GM18861 (cell line): ENCODE results near the gene DNAH8.
"Not testable (repeated sequence)": the region's sequence is repeated elsewhere in the genome, so short reads cannot be mapped to it uniquely, and the experiment has no call there.

Source experiments
- ATAC-seq: cut with Tn5 transposase; IDR thresholded peaks from one replicate; pipeline ENCODE4 v1.9.1; 2021; ENCODE audit not compliant: unreplicated experiment

The DNAH8 gene

DNA sequence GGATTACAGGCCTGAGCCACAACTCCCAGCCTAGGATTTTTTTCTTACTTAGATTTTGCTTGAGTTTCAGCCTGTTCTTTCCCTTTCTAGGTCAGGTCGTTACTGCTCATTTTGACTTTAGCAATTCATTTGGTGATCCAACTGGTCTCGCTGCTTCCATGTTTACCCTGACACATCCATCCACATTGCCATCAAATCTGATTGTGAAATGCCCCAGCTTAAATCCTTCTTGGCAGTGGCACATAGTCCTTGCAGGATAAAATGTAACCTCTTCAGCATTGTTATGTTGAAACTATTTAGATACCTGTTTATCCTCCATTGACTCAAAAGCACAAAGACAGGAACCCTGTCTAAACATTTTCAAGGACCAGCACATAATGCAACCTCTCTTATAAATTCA lies 77.2 kb downstream of the DNAH8 start:
- no peak for ATAC-seq

DNA sequence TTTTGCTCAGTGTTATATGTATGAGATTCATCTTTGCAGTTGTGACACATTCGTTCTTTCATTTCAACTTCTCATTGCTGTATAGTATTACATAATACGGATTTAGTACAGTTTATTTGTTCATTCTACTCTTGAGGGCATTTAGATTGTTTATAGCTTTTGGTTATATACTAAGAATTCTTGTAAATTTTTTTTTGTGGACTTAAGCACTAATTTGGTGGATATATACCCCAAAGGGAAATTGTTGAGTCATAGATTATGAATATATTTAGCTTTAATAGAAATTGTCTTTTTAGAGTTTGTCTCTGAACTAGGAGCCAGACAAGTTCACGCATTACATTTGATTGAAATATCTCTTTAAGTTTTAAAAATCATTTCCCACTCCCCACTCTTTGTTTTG lies 79.6 kb downstream of the DNAH8 start:
- no peak for ATAC-seq

DNA sequence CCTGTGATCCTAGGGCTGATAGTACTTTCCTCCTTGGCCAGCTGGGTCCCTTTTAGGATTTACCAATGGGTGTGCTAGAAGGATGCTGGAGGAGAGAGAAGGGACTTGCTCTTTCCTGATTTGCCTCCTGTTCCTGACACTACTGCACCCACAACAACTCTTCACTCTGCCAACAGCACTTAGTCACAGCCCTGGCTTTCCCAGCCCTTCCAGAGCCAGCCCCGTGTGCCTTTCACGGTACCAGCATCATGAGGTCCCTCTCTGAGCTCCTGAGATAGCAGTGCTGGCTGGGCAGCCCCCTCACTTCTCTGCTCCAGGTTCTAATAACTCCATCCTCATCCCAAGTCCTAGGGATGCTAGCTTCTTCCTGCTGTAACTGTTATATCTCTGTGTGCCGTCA lies 80.9 kb downstream of the DNAH8 start:
- no peak for ATAC-seq

DNA sequence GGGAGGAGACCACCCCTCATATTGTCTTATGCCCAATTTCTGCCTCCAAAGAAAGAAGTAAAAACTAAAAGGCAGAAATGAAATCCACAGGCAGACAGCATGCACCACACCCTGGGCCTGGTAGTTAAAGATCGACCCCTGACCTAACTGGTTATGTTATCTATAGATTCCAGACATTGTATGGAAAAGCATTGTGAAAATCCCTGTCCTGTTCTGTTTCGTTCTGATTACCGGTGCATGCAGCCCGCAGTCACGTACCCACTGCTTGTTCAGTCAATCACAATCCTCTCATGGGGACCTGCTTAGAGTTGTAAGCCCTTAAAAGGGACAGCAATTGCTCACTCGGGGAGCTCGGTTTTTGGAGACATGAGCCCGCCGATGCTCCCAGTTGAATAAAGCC lies 81.3 kb downstream of the DNAH8 start:
- not testable (repeated sequence) for ATAC-seq

DNA sequence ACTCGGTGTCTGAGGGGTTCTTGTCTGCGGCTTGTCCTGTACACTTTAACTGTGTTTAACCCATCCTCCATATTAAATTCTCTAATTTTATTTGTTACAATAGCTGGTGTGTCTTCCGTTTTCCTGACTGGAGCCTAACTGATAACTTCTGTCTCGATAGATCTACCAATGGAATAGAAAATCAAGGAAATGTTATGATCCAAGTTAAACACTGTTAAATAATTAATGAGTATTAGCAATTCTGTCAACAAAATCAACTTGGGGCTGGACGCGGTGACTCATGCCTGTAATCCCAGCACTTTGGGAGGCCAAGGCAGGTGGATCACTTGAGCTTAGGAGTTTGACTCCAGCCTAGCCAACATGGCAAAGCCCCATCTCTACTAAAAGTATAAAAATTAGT lies 81.7 kb downstream of the DNAH8 start:
- no peak for ATAC-seq

DNA sequence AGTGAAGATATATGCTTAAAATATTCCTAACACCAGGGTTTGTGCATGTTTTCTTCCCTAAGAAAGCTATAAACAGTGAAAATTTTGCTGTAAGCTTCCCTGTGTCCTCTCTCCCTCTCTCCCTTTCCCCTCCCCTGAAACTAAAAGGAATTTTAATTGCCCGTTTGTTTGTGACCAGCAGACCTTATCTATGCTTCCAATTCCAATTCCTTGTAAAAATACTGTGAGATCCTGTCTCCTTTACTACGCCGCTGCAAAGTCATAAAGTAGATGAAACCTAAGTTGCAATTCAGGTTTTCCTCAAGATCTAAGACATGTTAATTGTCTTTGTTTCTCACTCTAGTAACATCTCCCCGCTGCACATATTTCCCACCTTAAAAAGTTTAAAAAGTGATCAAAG lies 82.3 kb downstream of the DNAH8 start:
- ATAC-seq = no peak

DNA sequence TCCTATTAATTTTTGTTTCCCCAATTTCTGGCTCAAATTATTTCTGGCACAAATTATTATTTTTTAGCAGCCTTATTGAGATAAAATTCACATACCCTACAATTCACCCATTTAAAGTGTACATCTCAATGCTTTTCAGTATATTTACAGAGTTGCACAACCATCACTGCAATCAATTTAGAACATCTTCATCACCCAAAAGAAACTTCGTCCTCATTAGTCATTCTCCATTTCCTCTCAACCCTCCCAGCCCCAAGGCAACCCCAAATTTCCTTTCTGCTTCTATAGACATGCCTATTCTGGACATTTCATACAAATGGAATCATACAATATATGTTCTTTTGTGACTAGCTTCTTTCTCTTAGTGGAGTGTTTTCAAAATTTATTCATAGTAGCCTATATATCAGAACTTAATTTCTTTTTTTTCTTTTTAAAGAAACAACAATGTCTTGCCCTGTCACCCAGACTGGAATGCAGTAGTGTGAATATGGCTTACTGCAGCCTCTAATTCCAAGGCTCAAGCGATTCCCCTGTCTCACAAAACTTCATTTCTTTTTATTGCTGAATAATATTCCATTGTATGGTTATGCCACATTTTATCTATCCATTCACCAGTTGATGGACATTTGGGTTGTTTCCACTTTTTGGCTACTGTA lies 84.5 kb downstream of the DNAH8 start:
- ATAC-seq = no peak

DNA sequence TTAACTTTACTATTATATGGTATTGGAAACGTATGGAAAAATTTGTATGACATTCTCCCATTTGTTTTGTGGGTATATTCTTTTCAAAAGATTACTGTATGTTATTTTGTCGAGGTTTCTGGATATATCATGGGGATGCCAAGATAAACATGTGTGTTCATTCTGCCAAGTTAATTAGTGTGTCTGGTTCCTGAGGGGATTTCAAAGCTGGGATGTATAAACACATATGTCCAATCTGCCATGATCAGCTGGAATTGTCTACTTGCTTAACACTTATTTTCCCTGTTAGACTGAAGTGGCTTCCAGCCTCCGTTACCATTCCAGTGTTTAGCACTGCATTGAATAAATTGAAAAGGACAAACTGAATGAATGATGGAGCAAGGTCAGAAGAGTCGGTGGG lies 86.2 kb downstream of the DNAH8 start:
- no peak for ATAC-seq

DNA sequence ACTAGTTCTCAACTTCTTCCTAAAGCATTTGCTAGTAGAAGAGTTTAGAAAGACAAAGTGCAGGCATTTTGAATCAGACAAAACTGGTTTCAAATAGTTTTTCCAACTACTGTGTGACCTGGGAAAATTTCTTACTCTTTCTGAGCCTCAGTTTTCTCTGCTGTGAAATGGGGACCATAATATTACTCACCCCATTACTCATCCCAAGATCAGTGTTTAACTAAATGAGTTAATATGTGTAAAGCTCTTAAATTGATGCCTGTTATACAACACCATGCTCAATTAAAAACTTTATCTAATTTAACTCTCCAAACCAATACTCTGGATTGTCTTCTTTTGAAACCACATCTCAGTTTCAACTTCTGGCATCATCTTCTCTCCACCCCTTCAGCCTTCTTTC lies 87.4 kb downstream of the DNAH8 start:
- ATAC-seq = no peak

DNA sequence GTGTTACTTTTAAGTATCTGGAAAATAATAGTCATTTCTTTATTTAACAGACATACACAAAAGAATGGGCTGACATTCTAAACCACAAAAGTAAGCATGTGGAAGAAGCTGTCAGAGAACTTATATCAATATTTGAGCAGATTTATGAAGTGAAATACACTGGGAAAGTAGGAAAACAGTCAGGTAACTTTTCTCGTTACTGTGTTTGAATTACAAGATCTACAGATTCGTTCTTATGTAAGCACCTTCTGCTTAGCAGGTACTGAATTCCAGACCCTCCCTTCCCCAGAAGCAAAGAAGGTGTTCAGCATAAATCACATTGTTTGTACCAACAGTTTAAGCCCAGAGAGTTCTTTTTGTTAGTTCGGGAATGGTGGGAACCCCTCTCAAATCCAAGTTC lies 88.0 kb downstream of the DNAH8 start:
- ATAC-seq = no peak

DNA sequence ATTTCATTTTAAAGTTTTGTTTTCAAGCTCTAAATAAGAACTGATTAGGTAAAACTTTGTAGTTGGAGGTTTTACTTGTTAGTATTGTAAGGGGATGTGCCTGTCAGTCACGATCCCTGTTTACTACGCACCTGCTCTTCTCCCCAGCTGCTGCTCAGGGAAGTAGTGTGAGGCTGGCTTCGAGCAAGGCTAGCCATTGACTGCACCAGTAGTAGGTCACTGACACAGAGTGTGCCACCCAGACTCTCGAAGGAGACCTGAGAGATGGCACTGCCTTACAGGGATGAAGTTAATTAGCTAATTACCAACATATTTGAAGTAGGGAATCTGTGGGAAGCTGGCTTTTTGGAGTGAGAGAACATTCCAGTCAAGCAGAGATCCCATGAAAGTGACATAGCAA lies 89.2 kb downstream of the DNAH8 start:
- no peak for ATAC-seq

DNA sequence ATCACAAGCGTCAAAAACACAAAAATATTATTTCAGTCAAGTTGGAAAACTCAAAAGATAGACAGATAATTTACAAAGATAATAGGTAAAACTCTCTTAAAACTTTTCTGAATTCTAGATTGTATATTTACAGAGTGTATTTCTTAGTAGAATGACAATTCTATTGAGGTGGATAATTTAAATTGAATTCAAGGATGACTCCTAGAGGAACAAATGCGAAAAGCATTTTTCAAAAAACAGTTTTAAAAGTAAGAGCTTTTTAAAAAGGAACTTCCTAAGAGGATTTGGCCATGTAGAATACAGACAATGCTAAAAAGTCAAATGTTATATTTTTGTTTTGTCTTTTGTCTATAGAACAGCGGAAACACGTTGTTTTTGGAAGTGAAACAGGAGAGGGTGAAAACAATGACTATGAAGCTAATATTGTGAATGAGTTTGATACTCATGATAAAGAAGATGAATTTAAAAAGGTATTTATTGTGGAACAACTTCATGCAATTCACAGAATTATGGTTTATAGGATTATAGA lies 90.1 kb downstream of the DNAH8 start:
- ATAC-seq = no peak

DNA sequence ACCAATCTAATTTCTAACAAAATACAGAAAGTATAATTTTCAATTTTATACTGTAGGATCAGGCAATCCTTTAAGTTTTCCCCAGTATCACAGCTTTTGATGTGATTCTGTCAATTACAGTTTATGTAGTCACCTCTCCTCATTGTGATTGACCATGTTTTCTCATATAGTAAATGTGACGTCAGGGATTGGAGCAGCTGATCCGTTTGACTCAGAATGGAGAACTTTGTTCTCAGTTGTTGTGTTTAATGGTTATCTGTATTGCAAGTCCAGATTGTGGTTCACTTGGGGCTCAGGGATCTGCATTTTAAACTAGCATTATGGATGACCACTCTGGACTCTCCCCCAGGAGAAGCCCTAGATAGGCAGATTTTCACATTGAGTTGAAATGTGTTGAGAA lies 90.6 kb downstream of the DNAH8 start:
- ATAC-seq = no peak

DNA sequence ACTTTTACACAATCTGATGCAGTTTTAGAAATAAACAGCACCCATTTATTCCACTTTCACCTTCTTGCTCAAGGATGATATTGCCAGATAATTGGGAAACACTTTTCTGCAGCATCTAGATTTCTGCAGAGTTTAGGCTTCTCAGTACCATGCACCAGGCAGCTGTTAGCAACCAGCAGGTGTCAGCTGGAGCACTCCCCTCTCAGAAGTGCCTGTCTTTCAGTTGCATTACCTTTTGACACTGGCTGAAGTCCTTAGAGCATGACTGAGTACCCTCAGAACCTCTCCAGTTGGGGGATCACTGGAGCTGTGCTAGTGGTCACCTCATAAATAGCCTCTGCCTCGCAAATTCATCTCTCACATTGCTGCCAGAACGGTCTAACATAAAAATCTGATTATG lies 91.2 kb downstream of the DNAH8 start:
- ATAC-seq = no peak

DNA sequence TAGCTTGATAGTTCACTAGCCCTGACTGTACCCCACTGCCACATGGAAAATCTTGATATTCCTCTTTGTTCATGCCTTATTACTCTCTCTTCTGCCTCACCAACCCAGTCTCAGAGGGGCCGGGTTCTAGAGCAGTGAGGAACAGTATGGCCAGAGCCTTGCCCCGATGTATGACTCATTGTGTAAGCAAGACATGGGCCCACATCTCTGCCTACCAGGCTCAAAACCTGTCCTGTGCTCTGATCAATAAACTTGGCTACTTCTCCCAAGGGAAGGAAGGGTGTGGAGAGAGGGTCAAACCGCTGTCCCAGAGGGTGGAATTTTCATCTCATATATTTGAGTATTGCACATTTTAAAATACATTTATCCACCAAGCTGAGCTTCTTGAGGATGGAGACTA lies 91.7 kb downstream of the DNAH8 start:
- ATAC-seq = no peak

DNA sequence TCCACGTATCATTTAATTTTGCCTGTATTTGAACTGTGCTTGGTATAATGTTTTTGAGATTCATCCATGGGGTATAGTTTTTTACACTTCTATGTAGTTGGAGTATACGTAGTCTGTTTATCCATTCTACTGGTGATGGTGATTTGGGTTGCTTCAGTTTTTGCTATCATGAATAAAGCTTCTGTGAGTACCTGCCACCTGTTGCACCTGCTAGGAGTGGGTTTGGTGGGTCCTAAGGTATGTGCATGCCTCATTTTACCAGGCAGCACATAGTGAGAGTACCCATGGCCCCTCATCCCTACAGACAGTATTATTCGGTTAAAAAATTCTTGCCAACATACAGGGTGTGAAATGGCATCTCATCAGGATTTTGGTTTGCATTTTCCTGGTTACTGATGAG lies 92.9 kb downstream of the DNAH8 start:
- ATAC-seq = no peak

DNA sequence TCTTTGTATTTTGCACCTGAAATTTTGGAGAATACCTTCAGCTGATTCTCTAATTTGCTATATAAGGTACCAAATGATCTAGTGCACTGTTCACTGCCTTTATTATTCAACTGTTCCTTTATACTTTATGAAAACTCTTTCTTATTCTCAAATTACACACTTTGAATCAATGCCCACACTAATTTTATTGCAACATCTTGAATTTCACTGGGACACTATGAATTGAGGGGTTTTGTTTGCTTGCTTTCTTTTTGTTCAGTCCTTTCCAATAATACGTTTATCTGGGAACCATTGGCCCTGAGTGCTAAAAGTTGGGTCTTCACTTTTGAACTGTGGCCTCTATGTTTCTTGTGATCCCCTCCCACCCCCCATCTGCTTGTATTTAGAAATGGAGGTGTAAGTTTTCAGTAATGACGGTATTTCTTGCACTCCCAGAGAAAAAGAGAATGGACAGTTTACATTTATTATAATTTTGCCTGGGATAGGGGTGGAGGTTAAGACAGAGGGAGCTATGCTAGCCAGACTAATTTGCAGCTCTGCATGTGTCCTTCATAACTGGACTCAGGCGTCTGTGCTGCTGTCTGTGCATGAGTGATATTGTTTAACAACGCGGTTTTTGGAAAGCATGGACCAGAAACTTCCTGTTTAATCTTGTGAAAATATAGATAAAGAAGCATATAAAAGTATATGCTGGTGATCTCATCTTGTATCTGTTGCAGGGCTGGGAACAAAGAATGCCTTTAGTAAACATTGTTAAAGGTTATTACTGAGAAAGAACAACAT lies 98.1 kb downstream of the DNAH8 start:
- ATAC-seq = no peak

DNA sequence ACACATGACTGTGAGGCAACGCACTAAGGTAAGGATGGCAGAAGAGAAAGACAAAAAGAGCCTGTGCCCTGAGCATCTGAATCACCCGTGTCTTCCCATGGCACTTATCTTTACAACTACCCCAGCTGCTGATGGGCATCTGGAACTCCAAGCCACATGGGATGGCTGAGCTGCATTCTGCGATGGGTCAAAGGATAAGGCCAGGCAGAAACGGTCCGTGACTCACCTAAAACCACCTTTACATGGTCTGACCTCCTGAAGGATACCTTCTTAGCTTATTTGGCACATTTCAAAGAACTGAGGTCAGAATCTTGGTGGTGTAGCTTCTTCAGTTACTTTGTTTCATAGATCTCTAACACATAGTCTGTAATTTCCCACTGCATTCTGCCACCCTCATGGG lies 99.7 kb downstream of the DNAH8 start:
- no peak for ATAC-seq

DNA sequence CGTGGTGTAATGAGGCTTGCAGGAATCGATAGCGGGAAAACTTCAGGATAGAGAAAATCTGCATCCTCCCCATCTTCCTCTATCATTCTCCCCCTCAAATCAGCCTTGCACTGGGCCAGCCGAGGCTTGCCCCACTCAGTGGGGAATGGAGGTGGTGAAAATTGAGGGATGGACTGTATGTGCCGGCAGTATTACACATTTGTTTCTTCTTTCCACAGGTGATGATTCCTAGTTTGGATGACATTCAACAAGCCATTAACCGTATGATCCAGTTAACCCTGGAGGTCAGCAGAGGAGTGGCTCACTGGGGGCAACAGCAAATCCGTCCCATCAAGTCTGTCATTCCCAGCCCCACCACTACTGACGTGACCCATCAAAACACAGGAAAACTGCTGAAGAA lies 100.1 kb downstream of the DNAH8 start:
- no peak for ATAC-seq

DNA sequence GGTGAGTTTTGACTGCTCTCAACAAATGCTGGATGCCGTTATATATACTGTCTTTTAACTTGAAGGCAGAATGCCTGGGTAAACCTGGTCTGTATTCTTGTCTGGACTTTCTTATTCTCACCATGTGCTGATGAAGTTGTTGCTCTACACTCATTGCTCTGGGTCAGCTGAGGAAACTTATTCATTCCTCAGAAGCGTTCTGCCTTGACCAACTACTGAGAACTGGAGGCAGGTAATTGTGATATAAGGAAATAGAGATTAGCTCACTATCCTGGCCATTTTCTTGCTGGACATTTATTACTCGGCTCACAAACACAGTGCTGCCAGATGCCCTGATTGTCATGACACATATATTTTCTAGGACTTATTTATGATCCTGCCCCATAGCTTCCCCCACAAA lies 103.6 kb downstream of the DNAH8 start:
- no peak for ATAC-seq

DNA sequence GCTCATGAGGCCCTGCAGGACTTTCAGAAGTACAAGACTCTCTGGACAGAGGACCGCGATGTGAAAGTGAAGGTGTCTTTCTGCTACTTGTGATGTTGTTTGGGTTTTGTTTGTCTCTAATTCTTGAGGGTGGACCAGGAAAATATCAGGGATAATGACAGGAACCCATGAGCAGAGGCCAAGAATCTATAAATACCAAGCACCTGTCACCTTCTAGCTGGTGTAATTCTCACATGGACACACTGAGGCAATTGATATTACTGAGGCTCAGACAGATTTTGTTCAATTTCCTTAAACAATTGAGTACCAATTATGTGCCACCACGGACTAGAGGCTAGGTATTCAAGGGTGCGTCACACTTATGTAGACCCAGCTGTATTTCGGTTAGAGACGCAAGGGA lies 107.9 kb downstream of the DNAH8 start:
- no peak for ATAC-seq

DNA sequence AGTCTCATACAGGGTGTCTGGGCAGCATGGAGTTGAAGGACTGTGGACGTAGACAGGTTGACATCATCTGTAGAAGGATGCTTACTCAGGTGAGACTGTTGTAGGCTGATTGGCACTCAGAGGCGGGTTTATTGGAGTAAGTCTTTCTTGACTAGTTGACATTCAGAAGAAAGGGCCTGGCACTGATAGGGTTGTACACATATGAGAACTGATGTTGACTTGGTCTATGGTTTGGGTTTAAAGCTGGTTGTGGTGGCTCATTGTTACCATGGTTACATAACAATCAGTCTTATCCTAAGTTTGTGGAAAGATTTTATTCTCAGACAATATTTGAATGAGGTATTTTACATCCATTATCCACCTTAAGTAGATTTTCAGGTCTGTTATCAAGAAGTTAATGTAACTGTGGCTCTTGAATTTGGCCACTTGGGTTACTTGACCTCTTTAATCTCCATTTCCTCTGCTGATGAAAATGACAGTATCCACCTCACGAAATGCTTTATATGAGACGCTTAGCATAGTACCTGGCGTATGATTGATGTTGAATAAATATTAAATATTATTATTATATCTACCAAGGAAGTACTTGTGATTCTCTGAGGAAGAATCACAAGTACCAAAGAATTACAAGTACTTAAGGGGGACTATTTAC lies 109.3 kb downstream of the DNAH8 start:
- ATAC-seq = no peak
